ENCODE measurements around the gene DNAJC1. TPM values are rescaled to one million over a fixed set of nuclear protein-coding genes. Genes with fewer than 3 reads are reported as not detected.

Gene DNAJC1
- total and polyA plus RNA-seq, 2 donors (not counting 3 experiments of a cell fraction or from before 2014, with no cell fraction given), result 11.2 to 19.7 TPM

GRCh38 chr10:22016046-22016705 is 12.6 kb upstream of the DNAJC1 start:
- POLR2A ChIA-PET, result no interaction called here

More at GRCh38 chr10:22016046-22016705, 12.6 kb upstream of the DNAJC1 start:
- no peak overlapping the region for H2AFZ ChIP-seq (ENCODE audit: low read depth, low read length)
- no peak overlapping the region for H3K27ac ChIP-seq (ENCODE audit: insufficient read depth, low read depth, low read length)
- dilution Hi-C loops (cut with MboI; ENCODE audit: extremely low pct_ligation_motif_present, low sequenced_read_pairs), result no loop called here
- no peak overlapping the region for H3K4me2 ChIP-seq (ENCODE audit: insufficient read depth, low read length)
- H3K4me1 ChIP-seq (ENCODE audit: control insufficient read depth, extremely low read depth, insufficient read depth, low read length), result no peaks in the 10 kb centered on the region
- BruUV-seq (replicated peaks), result no TSS peak
- H3K27me3 ChIP-seq (ENCODE audit: control insufficient read depth in 2 of 2, insufficient read depth in 2 of 2, low read length in 2 of 2), result peaks cover 0 to 7% of the 10 kb centered on the region in 2 experiments
- TF ChIP-seq GATA2 (IDR thresholded peaks at IDR 0.05; ENCODE audit: insufficient read depth, insufficient read length, low read depth, low read length) (no peak), JUN (IDR thresholded peaks at IDR 0.05; ENCODE audit: borderline replicate concordance, insufficient read depth, insufficient read length, low read depth) (no peak), POLR2A (IDR thresholded peaks at IDR 0.05; ENCODE audit: low read depth, low read length) (no peak), CTCF (IDR thresholded peaks at IDR 0.05; ENCODE audit: extremely low read depth in 1 of 2, insufficient read depth in 1 of 2, low read depth in 1 of 2, low read length in 2 of 2) (no peak), MYC (IDR thresholded peaks at IDR 0.05; ENCODE audit: low read depth, low read length) (no peak), POLR2AphosphoS5 (IDR thresholded peaks at IDR 0.05; ENCODE audit: insufficient read depth, low read depth, low read length) (no peak), EZH2 (IDR thresholded peaks at IDR 0.05; ENCODE audit: borderline replicate concordance, low read depth, low read length, severe bottlenecking) (no peak), FOS (IDR thresholded peaks at IDR 0.05; ENCODE audit: borderline replicate concordance, insufficient read depth, low read length) (no peak), MAX (IDR thresholded peaks at IDR 0.05; ENCODE audit: insufficient read depth, insufficient read length) (no peak)
- no peaks in the 10 kb centered on the region for H4K20me1 ChIP-seq (replicated peaks; ENCODE audit: control insufficient read depth, extremely low read depth, insufficient read depth, low read length)
- no peaks in the 10 kb centered on the region for H3K36me3 ChIP-seq (ENCODE audit: control insufficient read depth in 2 of 2, extremely low read depth in 1 of 2, insufficient read depth in 2 of 2, low read length in 2 of 2)
- DNase-seq (ENCODE audit: low read depth, low spot score), result no peak
- no peak overlapping the region for H3K4me3 ChIP-seq (replicated peaks in 1 of 3; ENCODE audit: insufficient read depth in 1 of 3, low read depth in 1 of 3, low read length in 3 of 3)
- no peaks in the 10 kb centered on the region for H3K9me1 ChIP-seq (replicated peaks; ENCODE audit: control insufficient read depth, extremely low read depth, insufficient read depth, low read length)
- no peaks in the 10 kb centered on the region for H3K9me3 ChIP-seq (replicated peaks; ENCODE audit: control insufficient read depth, insufficient read depth, low read length)
- H3K79me2 ChIP-seq (ENCODE audit: control insufficient read depth, insufficient read depth, low read length), result no peaks in the 10 kb centered on the region
- intact Hi-C loops (cut with micrococcal nuclease), result no loop called here
- no peak for FAIRE-seq
- CTCF ChIA-PET, result interaction anchor here (0.5 to 1.2 kb wide), 2 partner anchors 13 to 250 kb away, joined by 3 read pairs; partner anchors contain the start of gene DNAJC1
- no peak overlapping the region for H3K9ac ChIP-seq (replicated peaks; ENCODE audit: extremely low read depth, insufficient read depth, low read length)

All from endothelial cell of umbilical vein (primary cell).